ENCODE results near the gene CILP.

The CILP gene

GRCh38 chr15:65207280-65207840 is 3.9 kb downstream of the CILP start:
- H3K4me3 ChIP-seq (ENCODE audit: control insufficient read depth in 1 of 7, extremely low read depth in 1 of 7, insufficient read depth in 4 of 7, low read depth in 2 of 7, low read length in 6 of 7): no peak overlapping the region
- H3K9me3 ChIP-seq (ENCODE audit: control extremely low read depth in 1 of 5, control insufficient read depth in 4 of 5, insufficient read depth in 2 of 5, low read depth in 1 of 5, low read length in 4 of 5): no peaks in the 10 kb centered on the region
- ChIA-PET POLR2A (no interaction called here), CTCF (interaction anchor here (0.9 to 2.9 kb wide), 8 partner anchors 8 to 79 kb away, joined by 3 to 8 read pairs (median 4); no protein-coding TSS in a partner anchor)
- 94% methylated on average over 6 of the region's 6 CpGs for WGBS (ENCODE audit: insufficient coverage)
- no peaks in the 10 kb centered on the region for H3K27me3 ChIP-seq (replicated peaks in 2 of 5; ENCODE audit: control insufficient read depth in 4 of 5, insufficient read depth in 5 of 5, low read length in 4 of 5)
- no peaks in the 10 kb centered on the region for H3K36me3 ChIP-seq (ENCODE audit: control insufficient read depth in 4 of 4, insufficient read depth in 4 of 4, low read length in 3 of 4)
- H3K27ac ChIP-seq (ENCODE audit: insufficient read depth in 1 of 2, low read depth in 1 of 2, low read length in 2 of 2, poor library complexity in 1 of 2, severe bottlenecking in 2 of 2): no peak overlapping the region
- peaks cover 0 to 14% (median 4%) of the 10 kb centered on the region in 4 experiments for H3K4me1 ChIP-seq (ENCODE audit: control extremely low read depth in 1 of 4, control insufficient read depth in 4 of 4, insufficient read depth in 4 of 4, low read length in 3 of 4)
- no peak for DNase-seq

GRCh38 chr15:65206750-65207149 is 4.5 kb downstream of the CILP start:
- Histone ChIP-seq H3K4me3 (ENCODE audit: control insufficient read depth in 1 of 7, extremely low read depth in 1 of 7, insufficient read depth in 4 of 7, low read depth in 2 of 7, low read length in 6 of 7) (no peak overlapping the region), H3K27me3 (replicated peaks in 2 of 5; ENCODE audit: control insufficient read depth in 4 of 5, insufficient read depth in 5 of 5, low read length in 4 of 5) (no peaks in the 10 kb centered on the region), H3K27ac (ENCODE audit: insufficient read depth in 1 of 2, low read depth in 1 of 2, low read length in 2 of 2, poor library complexity in 1 of 2, severe bottlenecking in 2 of 2) (no peak overlapping the region), H3K36me3 (ENCODE audit: control insufficient read depth in 4 of 4, insufficient read depth in 4 of 4, low read length in 3 of 4) (no peaks in the 10 kb centered on the region), H3K9me3 (ENCODE audit: control extremely low read depth in 1 of 5, control insufficient read depth in 4 of 5, insufficient read depth in 2 of 5, low read depth in 1 of 5, low read length in 4 of 5) (no peaks in the 10 kb centered on the region), H3K4me1 (ENCODE audit: control extremely low read depth in 1 of 4, control insufficient read depth in 4 of 4, insufficient read depth in 4 of 4, low read length in 3 of 4) (peaks cover 0 to 10% (median 3%) of the 10 kb centered on the region in 4 experiments)
- ChIA-PET CTCF (interaction anchor here (0.9 to 2.9 kb wide), 4 partner anchors 12 to 72 kb away, joined by 3 to 8 read pairs (median 4); no protein-coding TSS in a partner anchor), POLR2A (no interaction called here)
- 98% methylated on average over 19 of the region's 20 CpGs for WGBS (ENCODE audit: insufficient coverage)
- no peak for DNase-seq

- H3K27me3 ChIP-seq (replicated peaks in 2 of 5; ENCODE audit: control insufficient read depth in 4 of 5, insufficient read depth in 5 of 5, low read length in 4 of 5): no peaks in the 10 kb centered on the region
- H3K4me1 ChIP-seq (ENCODE audit: control extremely low read depth in 1 of 4, control insufficient read depth in 4 of 4, insufficient read depth in 4 of 4, low read length in 3 of 4): no peaks in the 10 kb centered on the region
- POLR2A ChIA-PET: no interaction called here
- CTCF ChIA-PET: interaction anchor here (0.8 kb wide), 1 partner anchor 67 kb away, joined by 3 read pairs; no protein-coding TSS in a partner anchor
- WGBS (ENCODE audit: insufficient coverage): 90% methylated on average over 9 of the region's 12 CpGs
- H3K27ac ChIP-seq (ENCODE audit: insufficient read depth in 1 of 2, low read depth in 1 of 2, low read length in 2 of 2, poor library complexity in 1 of 2, severe bottlenecking in 2 of 2): no peak overlapping the region
- no peaks in the 10 kb centered on the region for H3K9me3 ChIP-seq (ENCODE audit: control extremely low read depth in 1 of 5, control insufficient read depth in 4 of 5, insufficient read depth in 2 of 5, low read depth in 1 of 5, low read length in 4 of 5)
- H3K36me3 ChIP-seq (ENCODE audit: control insufficient read depth in 4 of 4, insufficient read depth in 4 of 4, low read length in 3 of 4): no peaks in the 10 kb centered on the region
- H3K4me3 ChIP-seq (ENCODE audit: control insufficient read depth in 1 of 7, extremely low read depth in 1 of 7, insufficient read depth in 4 of 7, low read depth in 2 of 7, low read length in 6 of 7): no peak overlapping the region
- no peak for DNase-seq
Observed at GRCh38 chr15:65204931-65205660, 6.2 kb downstream of the CILP start.

- Histone ChIP-seq H3K4me1 (ENCODE audit: control extremely low read depth in 1 of 4, control insufficient read depth in 4 of 4, insufficient read depth in 4 of 4, low read length in 3 of 4) (no peaks in the 10 kb centered on the region), H3K4me3 (ENCODE audit: control insufficient read depth in 1 of 7, extremely low read depth in 1 of 7, insufficient read depth in 4 of 7, low read depth in 2 of 7, low read length in 6 of 7) (no peak overlapping the region), H3K9me3 (ENCODE audit: control extremely low read depth in 1 of 5, control insufficient read depth in 4 of 5, insufficient read depth in 2 of 5, low read depth in 1 of 5, low read length in 4 of 5) (no peaks in the 10 kb centered on the region), H3K27ac (ENCODE audit: insufficient read depth in 1 of 2, low read depth in 1 of 2, low read length in 2 of 2, poor library complexity in 1 of 2, severe bottlenecking in 2 of 2) (no peak overlapping the region), H3K27me3 (replicated peaks in 2 of 5; ENCODE audit: control insufficient read depth in 4 of 5, insufficient read depth in 5 of 5, low read length in 4 of 5) (no peaks in the 10 kb centered on the region), H3K36me3 (ENCODE audit: control insufficient read depth in 4 of 4, insufficient read depth in 4 of 4, low read length in 3 of 4) (no peaks in the 10 kb centered on the region)
- no peak for DNase-seq
- ChIA-PET POLR2A (no interaction called here), CTCF (no interaction called here)
- WGBS (ENCODE audit: insufficient coverage): 100% methylated on average over 4 of the region's 6 CpGs
Observed at GRCh38 chr15:65204236-65204930, 6.9 kb downstream of the CILP start.

- no peak for DNase-seq
- no peaks in the 10 kb centered on the region for H3K9me3 ChIP-seq (ENCODE audit: control extremely low read depth in 1 of 5, control insufficient read depth in 4 of 5, insufficient read depth in 2 of 5, low read depth in 1 of 5, low read length in 4 of 5)
- no peaks in the 10 kb centered on the region for H3K36me3 ChIP-seq (ENCODE audit: control insufficient read depth in 4 of 4, insufficient read depth in 4 of 4, low read length in 3 of 4)
- CTCF ChIA-PET: interaction anchor here (0.6 to 2.7 kb wide), 4 partner anchors 10 to 215 kb away, joined by 3 to 10 read pairs (median 4); partner anchors contain the start of gene CILP
- H3K4me1 ChIP-seq (ENCODE audit: control extremely low read depth in 1 of 4, control insufficient read depth in 4 of 4, insufficient read depth in 4 of 4, low read length in 3 of 4): no peaks in the 10 kb centered on the region
- POLR2A ChIA-PET: no interaction called here
- no peak overlapping the region for H3K27ac ChIP-seq (ENCODE audit: insufficient read depth in 1 of 2, low read depth in 1 of 2, low read length in 2 of 2, poor library complexity in 1 of 2, severe bottlenecking in 2 of 2)
- H3K27me3 ChIP-seq (replicated peaks in 2 of 5; ENCODE audit: control insufficient read depth in 4 of 5, insufficient read depth in 5 of 5, low read length in 4 of 5): no peaks in the 10 kb centered on the region
- H3K4me3 ChIP-seq (ENCODE audit: control insufficient read depth in 1 of 7, extremely low read depth in 1 of 7, insufficient read depth in 4 of 7, low read depth in 2 of 7, low read length in 6 of 7): no peak overlapping the region
- WGBS (ENCODE audit: insufficient coverage): no CpG with 5 or more reads among the region's 1 CpG
Observed at GRCh38 chr15:65201918-65202317, 9.4 kb downstream of the CILP start.

GRCh38 chr15:65198571-65198970 is 12.7 kb downstream of the CILP start:
- Histone ChIP-seq H3K9me3 (ENCODE audit: control extremely low read depth in 1 of 5, control insufficient read depth in 4 of 5, insufficient read depth in 2 of 5, low read depth in 1 of 5, low read length in 4 of 5) (no peaks in the 10 kb centered on the region), H3K4me3 (ENCODE audit: control insufficient read depth in 1 of 7, extremely low read depth in 1 of 7, insufficient read depth in 4 of 7, low read depth in 2 of 7, low read length in 6 of 7) (no peak overlapping the region), H3K27me3 (replicated peaks in 2 of 5; ENCODE audit: control insufficient read depth in 4 of 5, insufficient read depth in 5 of 5, low read length in 4 of 5) (no peaks in the 10 kb centered on the region), H3K27ac (ENCODE audit: insufficient read depth in 1 of 2, low read depth in 1 of 2, low read length in 2 of 2, poor library complexity in 1 of 2, severe bottlenecking in 2 of 2) (no peak overlapping the region), H3K4me1 (ENCODE audit: control extremely low read depth in 1 of 4, control insufficient read depth in 4 of 4, insufficient read depth in 4 of 4, low read length in 3 of 4) (peaks cover 0 to 2% (median 0%) of the 10 kb centered on the region in 4 experiments), H3K36me3 (ENCODE audit: control insufficient read depth in 4 of 4, insufficient read depth in 4 of 4, low read length in 3 of 4) (no peaks in the 10 kb centered on the region)
- no peak for DNase-seq
- POLR2A ChIA-PET: no interaction called here
- CTCF ChIA-PET: interaction anchor here (2.3 kb wide), 1 partner anchor 10 kb away, joined by 7 read pairs; no protein-coding TSS in a partner anchor
- WGBS (ENCODE audit: insufficient coverage): 99% methylated on average over 12 of the region's 12 CpGs

GRCh38 chr15:65197337-65197645 is 14.0 kb downstream of the CILP start:
- POLR2A ChIA-PET: no interaction called here
- no peaks in the 10 kb centered on the region for H3K36me3 ChIP-seq (ENCODE audit: control insufficient read depth in 4 of 4, insufficient read depth in 4 of 4, low read length in 3 of 4)
- no peak for DNase-seq
- over 99% methylated on average over 7 of the region's 8 CpGs for WGBS (ENCODE audit: insufficient coverage)
- H3K4me3 ChIP-seq (ENCODE audit: control insufficient read depth in 1 of 7, extremely low read depth in 1 of 7, insufficient read depth in 4 of 7, low read depth in 2 of 7, low read length in 6 of 7): no peak overlapping the region
- H3K4me1 ChIP-seq (ENCODE audit: control extremely low read depth in 1 of 4, control insufficient read depth in 4 of 4, insufficient read depth in 4 of 4, low read length in 3 of 4): peaks cover 0 to 2% (median 0%) of the 10 kb centered on the region in 4 experiments
- H3K27me3 ChIP-seq (replicated peaks in 2 of 5; ENCODE audit: control insufficient read depth in 4 of 5, insufficient read depth in 5 of 5, low read length in 4 of 5): no peaks in the 10 kb centered on the region
- CTCF ChIA-PET: no interaction called here
- H3K27ac ChIP-seq (ENCODE audit: insufficient read depth in 1 of 2, low read depth in 1 of 2, low read length in 2 of 2, poor library complexity in 1 of 2, severe bottlenecking in 2 of 2): no peak overlapping the region
- H3K9me3 ChIP-seq (ENCODE audit: control extremely low read depth in 1 of 5, control insufficient read depth in 4 of 5, insufficient read depth in 2 of 5, low read depth in 1 of 5, low read length in 4 of 5): no peaks in the 10 kb centered on the region

Measured in common myeloid progenitor, CD34-positive (primary cell).